GM18909 (cell line): ENCODE measurements around the gene TLN1.

Experiments
- ATAC-seq: cut with Tn5 transposase; IDR thresholded peaks from one replicate; pipeline ENCODE4 v1.9.1; 2021; ENCODE audit warnings: mild to moderate bottlenecking; ENCODE audit not compliant: unreplicated experiment, poor library complexity

TLN1 gene

GRCh38 chr9:35673132-35674024 lies 58.6 kb downstream of the TLN1 start, which contains the start of gene CA9:
CA9 (plus strand) TSS chr9:35673928; CDS start chr9:35673960, 32 bp downstream.
- no peak for ATAC-seq

DNA sequence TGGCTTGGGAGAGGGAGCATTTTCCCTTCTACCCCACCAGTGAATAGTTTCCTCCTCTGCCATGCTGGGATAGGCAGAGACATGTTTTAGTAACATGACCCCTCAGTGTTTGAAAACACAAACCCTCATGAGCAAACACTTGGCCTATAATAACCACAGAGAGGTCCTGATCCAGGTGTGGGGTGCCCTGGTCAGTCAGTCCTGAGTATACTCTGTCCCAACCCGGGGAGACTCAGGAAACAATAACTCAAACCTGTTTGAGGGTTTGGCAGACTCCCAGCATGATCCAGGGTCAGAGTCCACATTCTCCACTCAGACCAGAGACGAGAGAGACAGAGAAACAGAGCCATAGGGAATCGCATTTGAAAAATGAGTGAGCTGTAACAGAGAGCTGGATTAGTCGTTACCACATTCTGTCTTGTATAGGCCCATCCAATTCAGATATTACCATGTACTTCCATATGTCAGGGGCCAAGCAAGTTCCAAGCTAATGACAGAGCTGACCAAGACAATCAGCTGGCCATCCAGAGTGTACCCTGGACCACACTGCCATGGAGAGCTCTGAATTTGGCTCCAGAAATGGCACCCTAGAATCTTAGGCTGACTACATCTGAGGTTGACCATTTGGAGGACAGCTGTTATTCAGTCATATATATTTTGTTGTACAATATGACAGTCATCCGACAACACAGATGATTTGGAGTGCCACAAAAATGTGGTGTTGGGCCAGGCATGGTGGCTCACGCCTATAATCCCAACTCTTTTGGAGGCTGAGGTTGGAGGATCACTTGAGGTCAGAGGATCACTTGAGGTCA lies 62.5 kb downstream of the TLN1 start:
- ATAC-seq = no peak

- ATAC-seq = no peak
Measured at GRCh38 chr9:35667939-35668338, 64.1 kb downstream of the TLN1 start.

- no peak for ATAC-seq
Measured at GRCh38 chr9:35666549-35666948, 65.4 kb downstream of the TLN1 start.

DNA sequence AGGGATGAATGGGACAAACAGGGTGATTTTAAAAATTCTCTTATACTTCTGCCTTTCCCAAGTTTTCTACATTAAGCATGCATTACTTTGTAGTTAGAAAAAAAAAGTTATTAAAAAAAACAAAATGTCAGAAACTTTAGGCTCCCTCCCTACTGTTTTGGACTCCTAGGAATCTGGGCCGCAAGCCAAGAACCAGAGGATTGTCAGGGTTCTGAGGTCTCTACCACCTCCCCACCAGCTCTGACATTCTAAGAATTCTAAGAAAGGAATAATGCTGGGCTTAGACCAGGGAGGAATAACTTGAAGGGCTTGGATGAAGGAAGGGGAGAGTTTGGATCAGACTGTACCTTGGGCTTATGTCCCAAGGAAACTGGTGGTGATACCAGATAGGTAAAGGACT lies 66.0 kb downstream of the TLN1 start:
- no peak for ATAC-seq

DNA sequence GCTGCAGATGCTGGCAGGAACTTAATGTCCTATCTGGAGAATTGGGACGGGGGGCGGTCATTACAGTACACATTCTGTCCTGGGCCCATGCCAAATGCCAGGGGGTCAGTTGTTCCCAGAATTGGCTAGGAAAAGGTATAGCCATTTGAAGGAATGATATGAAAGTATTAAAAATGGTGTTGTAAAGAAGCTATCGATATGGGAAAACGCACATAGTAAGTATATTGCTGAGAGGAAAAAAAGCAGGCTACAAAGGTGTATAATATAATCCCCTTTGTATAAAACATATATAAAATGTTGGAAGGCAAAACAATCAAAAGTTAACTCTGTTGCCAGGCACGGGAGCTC lies 66.5 kb downstream of the TLN1 start:
- no peak for ATAC-seq

GRCh38 chr9:35664531-35665470 lies 67.2 kb downstream of the TLN1 start, which contains the start of gene ARHGEF39:
ARHGEF39 (minus strand) TSS chr9:35665195; CDS start chr9:35665169, 26 bp downstream.
- peak; percentile 71 for ATAC-seq

DNA sequence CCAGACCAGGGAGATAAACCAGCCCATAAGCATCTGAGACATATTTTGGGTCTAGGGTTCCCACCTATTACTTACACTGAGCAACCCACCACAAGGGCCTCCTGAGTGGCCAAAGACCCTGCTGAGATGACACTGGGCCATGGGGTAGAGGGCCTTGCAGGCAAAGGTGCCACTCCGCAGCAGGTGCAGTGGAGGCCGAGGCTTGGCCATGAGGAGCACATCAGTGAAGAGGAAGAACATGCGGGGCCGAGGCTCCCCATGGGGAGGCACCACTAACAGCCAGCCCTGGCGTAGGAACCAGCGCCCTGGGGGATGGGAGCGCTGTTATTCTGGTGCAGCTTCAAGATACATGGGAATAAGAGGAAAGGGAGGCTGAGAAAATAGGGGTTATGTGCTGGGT lies 69.6 kb downstream of the TLN1 start:
- ATAC-seq = no peak

DNA sequence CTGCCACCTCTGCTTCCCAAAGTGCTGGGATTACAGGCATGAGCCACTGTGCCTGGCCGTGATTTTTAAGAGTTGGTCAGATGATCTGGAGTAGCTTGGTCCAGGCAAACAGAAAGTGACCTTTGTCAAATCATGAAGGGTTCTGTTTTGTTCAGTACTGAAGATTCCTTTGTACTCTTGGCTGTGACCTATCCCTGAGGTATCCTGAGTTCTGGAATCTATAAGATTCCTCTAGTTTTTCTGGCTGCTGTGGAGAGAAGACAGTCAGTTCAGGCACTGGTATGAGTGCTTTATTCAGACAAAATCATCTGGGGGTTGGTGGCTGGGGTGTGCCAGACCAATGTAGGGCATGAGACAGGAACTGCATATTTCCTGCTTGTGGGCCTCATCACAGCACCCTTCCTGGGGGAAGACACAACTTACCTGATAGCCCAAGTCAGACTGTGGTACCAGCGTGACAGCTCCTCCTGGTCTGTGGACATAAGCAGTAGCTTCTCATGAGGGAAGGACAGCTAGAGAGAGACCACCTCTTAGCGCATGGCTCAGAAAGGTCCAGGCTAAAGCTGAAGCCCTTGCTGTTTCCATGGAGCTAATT lies 70.1 kb downstream of the TLN1 start:
- no peak for ATAC-seq

GRCh38 chr9:35660966-35661415 lies 71.0 kb downstream of the TLN1 start:
- ATAC-seq = no peak

DNA sequence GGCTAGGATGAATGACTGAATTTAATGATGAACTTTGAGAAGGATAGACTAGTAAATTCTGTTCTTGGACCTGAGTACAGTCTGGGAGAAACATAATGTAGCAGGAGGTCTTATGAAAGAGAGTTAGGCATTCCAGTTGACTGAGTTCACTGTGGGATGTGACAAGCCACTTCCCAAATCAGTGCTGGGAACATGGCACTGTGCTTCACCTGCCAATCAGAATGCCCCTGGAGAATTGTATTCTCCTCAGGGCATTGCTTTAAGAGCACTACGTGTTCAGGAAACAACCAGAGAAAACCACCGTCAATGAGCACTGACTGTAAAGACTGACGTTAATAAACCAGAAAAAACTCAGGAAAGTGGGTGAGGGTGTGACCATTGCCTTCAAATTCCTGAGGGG lies 72.7 kb downstream of the TLN1 start:
- ATAC-seq = no peak

- no peak for ATAC-seq
Measured at GRCh38 chr9:35658968-35659220, 73.1 kb downstream of the TLN1 start.

- ATAC-seq = peak; percentile 70
Measured at GRCh38 chr9:35658137-35658967, 73.6 kb downstream of the TLN1 start, which contains the start of gene CCDC107. CCDC107 (plus strand) TSS chr9:35658292; CDS start chr9:35658380, 88 bp downstream.

DNA sequence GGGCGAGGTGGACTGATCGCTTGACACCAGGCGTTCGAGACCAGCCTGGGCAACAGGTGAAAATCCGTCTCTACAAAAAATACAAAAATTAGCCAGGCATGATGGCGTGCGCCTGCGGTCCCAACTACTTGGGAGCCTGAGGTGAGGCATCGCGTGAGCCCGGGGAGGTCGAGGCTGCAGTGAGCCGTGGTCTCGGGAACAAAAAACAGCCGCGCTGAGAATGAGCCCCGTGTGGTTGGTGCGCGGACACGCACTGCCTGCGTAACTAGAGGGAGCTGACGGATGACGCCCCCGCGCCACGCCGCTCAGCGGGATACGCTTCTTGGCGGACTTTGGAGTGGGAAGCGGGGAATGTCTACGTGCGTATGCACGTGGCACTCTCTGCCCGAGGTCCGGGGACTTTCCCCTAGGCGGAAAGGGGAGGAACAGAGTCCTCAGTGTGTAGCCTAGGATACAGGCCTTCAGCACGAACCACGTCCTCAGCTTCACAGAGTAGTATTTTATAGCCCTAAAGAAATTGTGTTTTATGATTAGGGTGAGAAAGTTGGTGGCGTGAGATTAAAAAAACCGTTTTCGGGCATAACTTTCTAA lies 74.4 kb downstream of the TLN1 start, which contains the start of gene RMRP:
RMRP (minus strand) TSS at position 474 of the 591 bp plus-strand sequence.
- ATAC-seq = peak; percentile 88

GRCh38 chr9:35656831-35657545 lies 75.0 kb downstream of the TLN1 start:
- no peak for ATAC-seq

DNA sequence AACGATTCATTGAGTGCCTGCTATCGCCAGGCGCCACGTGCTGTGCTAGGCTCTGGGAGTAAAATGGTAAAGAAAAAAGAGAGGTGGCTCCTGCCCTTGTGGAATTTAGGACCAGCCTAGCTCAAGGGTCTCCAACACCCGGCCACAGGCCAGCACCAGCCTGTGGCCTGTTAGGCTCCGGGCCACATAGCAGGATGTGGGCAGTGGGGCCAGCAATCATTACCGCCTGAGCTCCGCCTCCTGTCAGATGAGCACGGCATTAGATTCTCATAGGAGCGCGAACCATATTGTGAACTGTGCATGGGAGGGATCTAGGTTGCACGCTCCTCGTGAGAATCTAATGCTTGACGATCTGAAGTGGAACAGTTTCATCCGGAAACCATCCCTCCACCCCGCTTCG lies 75.6 kb downstream of the TLN1 start:
- ATAC-seq = no peak

- ATAC-seq = no peak
Measured at GRCh38 chr9:35653611-35654010, 78.4 kb downstream of the TLN1 start.

DNA sequence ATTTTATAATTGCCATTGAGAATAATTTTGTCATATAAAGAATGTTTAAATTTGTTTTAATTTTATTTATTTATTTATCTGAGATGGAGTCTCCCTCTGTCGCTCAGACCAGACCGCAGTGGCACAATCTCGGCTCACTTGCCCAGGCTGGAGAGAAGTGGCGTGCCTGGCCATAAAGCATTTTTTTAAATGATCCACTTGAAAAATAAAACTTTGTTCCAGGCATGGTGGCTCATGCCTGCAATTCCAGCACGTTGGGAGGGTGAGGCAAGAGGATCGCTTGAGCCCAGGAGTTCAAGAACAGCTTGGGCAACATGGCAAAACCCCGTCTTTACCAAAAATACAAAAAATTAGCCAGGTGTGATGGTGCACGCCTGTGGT lies 79.2 kb downstream of the TLN1 start:
- no peak for ATAC-seq
